GM19468 (cell line): ENCODE measurements around the gene PEX16.

Experiments used
- ATAC-seq: cut with Tn5 transposase; IDR thresholded peaks from one replicate; pipeline ENCODE4 v1.9.1; 2021; ENCODE audit warnings: mild to moderate bottlenecking, moderate library complexity, moderate number of reproducible peaks; ENCODE audit not compliant: unreplicated experiment; ENCODE audit errors: extremely low read depth

PEX16 gene

GRCh38 chr11:45881708-45882368, 35.8 kb downstream of the PEX16 start:
- no peak for ATAC-seq

DNA sequence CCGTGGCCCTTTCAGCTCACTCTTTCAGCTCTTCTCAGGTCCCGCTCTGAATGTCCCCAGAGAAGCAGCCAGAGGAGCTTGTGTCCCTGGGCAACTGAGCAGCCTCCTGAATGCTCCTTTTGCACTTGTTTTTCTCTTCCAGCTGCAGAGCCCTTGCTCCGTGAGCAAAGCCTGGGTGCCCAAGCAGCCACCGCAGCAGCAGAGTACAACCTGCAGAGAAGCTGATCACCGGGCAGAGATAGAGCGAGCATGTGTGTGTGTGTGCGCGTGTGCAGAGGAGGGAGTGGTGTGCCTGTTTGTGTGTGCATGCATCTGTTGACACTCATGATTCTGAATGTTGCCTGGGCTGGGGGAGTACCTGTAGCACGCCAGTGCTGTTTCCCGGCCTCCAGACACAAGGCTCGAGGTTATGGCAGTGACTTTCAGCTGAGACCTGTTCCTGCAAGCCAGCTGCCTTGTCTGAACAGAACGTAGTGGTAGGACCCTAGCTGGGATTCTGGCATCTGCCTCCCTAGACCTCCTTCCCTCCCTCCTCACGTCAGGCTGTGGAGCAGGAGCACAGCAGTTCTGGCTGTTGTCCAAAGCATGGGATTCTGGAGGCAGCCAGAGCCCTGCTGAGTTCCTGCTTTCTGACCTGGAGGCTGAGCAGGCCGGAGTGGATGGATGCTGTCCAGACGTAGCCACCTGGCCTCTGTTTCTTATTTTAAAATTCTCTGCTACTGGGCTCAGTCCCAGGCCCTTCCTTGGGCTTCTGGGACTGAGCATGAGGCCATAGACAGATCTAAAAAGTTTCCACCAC, 36.7 kb downstream of the PEX16 start:
- no peak for ATAC-seq

DNA sequence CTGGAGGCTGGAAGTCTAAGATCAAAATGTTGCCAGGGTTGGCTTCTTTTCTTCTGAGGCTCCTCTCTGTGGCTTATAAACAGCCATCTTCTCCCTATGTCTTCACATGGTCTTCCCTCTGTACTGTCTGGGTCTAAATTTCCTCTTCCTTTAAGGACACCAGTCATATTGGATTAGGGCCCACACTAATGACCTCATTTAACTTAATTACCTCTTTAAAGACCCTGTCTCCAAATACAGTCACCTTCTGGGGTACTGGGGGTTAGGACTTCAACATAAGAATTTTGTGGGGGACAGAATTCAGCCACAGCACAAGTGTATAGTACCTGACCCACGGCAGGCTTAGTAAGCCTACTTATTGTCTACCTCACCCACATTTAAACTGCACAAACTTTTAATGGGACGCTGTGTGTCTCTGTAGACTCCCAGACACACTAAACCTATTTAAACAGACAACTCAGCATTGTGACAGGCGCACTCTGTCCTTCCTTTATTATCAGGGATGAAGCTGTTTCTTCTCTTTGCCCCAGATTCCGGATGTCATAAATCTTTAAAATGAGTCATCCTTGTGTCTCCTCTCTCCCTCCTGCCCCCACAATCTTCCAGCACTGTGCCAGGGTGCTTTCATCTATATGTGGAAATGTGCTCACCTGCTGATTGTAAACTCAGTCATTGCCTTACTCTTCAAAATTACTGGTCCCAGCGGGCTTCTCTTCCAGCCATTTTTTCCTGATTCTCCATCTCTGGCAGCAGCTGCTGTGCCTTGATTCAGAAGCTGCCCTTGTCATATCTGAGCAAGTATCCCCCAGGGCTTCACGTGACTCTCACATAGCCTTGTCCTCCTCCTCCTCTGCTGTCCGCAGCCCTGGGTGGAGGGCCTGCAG, 37.6 kb downstream of the PEX16 start:
- ATAC-seq = no peak

DNA sequence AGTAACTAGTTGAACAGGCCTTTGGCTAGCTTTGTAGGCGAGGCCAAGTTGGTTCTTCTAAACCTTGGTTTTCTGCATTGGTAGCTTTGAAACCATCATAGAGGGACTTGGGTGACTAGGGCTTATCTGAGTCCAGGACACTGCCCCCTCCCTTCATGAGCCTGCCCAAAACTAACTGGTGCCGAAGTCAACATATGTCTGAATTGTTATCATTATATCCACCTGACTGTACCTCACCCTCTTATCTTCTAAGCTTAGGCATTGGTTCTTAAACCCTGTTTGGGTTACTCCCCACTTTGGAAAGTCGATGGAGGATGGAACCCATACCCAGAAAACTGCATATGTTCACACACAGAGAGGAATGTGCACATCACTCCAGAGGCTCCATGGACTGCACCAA, 39.8 kb downstream of the PEX16 start:
- no peak for ATAC-seq

GRCh38 chr11:45877221-45877620, 40.5 kb downstream of the PEX16 start:
- ATAC-seq = no peak

GRCh38 chr11:45876401-45876800, 41.3 kb downstream of the PEX16 start:
- ATAC-seq = no peak

DNA sequence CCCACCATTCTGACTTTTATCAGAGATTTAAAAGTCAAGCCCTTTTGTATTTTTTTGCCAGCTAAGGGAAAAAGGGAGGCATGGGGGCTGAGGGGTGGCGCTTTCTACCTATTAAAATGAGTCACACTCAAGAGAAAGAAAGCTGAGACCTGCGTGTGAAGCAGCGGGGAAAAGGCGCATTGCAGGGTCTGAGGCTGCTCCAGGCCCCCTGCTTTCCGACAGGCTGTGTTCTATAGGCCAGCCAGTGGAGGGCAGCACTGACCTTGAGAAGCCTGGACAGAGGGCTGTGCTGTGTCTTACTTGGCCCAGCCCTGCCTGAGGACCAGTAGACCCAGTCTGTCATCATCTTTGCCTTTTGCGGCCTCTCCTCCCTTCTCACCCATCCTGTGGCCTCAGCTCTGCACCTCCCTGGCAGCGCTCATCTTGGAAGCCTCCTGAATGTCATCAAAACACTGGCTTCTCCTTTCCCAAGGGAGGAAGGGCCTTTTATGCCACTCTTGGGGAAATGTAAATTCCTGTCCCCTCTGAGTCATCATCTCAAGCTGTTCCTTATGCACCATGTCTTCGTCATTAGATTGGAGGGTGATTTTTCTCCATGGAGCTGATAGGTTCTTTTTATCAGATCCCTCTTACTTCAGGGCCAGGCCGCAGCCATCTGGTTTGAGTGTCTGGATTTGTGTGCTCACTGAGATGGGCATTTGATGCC, 44.9 kb downstream of the PEX16 start:
- ATAC-seq = no peak

DNA sequence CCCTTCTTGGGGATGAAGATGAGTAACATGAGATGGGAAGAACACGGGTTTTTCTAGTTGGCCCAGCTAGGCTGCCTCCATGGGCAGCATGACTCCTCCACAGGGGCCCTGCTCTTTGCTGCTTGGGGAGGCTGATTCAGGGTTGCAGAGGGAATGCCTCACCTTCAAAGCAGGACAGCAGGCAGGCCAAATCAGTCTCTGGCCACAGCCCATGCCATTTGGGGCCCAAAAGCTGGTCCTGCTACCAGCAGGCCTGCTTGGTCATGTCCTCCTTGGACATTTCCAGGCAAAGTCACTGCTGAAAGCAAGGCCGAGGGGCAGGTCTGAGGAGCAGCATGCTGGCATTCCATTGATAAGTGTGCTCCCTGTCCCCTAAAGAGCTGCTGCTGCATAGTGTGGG, 46.0 kb downstream of the PEX16 start:
- no peak for ATAC-seq

DNA sequence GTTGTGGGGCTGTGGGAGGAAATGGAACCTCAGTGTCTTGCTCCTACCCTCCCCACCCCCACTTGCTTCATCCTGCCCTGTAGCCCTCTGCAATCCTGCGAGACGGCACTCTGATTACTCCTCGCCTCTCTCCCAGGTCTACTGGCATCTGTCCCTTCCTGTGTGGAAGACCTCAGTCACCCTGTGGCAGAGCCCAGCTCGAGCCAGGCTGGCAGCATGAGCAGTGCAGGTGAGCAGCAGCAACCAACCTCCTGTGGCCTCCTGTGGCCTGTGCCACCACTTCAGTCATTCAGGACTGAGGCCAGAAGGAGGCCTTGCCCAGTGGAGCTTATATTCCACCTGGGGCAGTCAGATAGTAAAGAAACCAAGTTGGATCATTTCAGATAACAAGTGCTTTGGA, 47.0 kb downstream of the PEX16 start:
- ATAC-seq = no peak

DNA sequence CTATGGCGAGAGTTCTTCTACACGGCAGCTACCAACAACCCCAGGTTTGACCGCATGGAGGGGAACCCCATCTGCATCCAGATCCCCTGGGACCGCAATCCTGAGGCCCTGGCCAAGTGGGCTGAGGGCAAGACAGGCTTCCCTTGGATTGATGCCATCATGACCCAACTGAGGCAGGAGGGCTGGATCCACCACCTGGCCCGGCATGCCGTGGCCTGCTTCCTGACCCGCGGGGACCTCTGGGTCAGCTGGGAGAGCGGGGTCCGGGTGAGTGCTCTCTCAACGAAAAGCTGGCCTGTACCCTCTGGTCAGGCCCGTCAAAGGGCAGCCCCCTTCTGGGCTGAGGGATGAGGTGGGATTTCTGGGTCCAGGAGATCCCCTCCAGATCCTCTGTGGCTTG, 48.1 kb downstream of the PEX16 start:
- ATAC-seq = no peak

GRCh38 chr11:45864041-45864440, 53.6 kb downstream of the PEX16 start:
- ATAC-seq = no peak

DNA sequence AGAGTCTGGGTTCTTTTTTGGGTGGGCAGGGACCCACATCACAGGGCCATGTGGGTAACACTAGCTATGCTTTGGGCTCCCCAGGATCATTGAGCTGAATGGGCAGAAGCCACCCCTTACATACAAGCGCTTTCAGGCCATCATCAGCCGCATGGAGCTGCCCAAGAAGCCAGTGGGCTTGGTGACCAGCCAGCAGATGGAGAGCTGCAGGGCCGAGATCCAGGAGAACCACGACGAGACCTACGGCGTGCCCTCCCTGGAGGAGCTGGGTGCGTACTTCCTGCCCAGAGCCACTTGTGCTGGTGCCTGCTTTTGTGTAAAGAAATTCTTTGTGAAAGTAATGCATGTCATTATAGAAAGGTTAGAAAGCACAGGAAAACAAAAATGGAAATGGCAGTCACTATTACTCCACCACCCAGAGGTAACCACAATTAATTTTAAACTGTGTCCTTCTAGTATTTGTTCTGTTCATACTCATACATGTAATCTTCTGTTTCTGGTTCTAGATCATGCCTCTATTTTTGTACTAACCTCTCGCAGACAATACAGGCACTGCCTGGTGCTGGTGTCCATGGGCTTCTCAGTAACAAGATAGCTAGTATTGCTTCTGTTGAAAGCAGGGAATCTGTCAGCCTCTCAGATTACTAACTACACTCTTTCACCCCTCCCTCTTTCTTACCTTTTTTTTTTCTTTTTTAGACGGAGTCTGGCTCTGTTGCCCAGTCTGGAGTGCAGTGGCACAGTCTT, 56.7 kb downstream of the PEX16 start:
- no peak for ATAC-seq

- no peak for ATAC-seq
These were observed 57.3 kb downstream of the PEX16 start for GRCh38 chr11:45860348-45860747.
